PC-3 (cell line): ENCODE data around the gene MINDY3. TPM values are rescaled to one million over a fixed set of nuclear protein-coding genes. Genes with fewer than 3 reads are reported as not detected.

Experiments used
- ATAC-seq: fragments of 200-7000 bp; cut with Tn5 transposase; 2 replicates; pipeline ENCODE4 v1.9.1; 2020; ENCODE audit warnings: mild to moderate bottlenecking, moderate library complexity
- BruUV-seq: library from RNA; stranded (reverse); fragments of 400-500 nt; replicated peaks from 2 replicates; lab custom pipeline; 2021; lab: Mats Ljungman, UMichigan
- CTCF ChIA-PET: fragments of 300-600 bp; sonication (Branson Sonifier 250); formaldehyde crosslinking; loops from one replicate; lab custom pipeline; 2022; ENCODE audit warnings: antibody characterized with exemption; lab: Charles Lee
- POLR2A ChIA-PET: fragments of 300-600 bp; sonication (Branson Sonifier 250); formaldehyde crosslinking; loops from one replicate; lab custom pipeline; 2022; ENCODE audit warnings: antibody characterized with exemption; ENCODE audit not compliant: unreplicated experiment; lab: Charles Lee
- DNase-seq: peaks from one replicate; pipeline ENCODE4 v3.0.0-alpha.2; 2015
- H2AFZ ChIP-seq: fragments of 300-600 bp; sonication (generic); 2 replicates; pipeline ENCODE4 v1.6.0; 2016; ENCODE audit warnings: antibody characterized with exemption, low read length
- H3F3A ChIP-seq: fragments of 300-600 bp; sonication (generic); one replicate; pipeline ENCODE4 v1.6.0; 2017; ENCODE audit warnings: antibody characterized with exemption, low read length, control low read depth, mild to moderate bottlenecking; ENCODE audit not compliant: unreplicated experiment
- H3K27ac ChIP-seq: fragments of 300-600 bp; sonication (generic); 2 replicates; pipeline ENCODE4 v1.5.1; 2016; ENCODE audit warnings: mild to moderate bottlenecking, low read length
- H3K27me3 ChIP-seq: fragments of 300-600 bp; sonication (generic); 2 replicates; pipeline ENCODE4 v1.6.1; 2016; ENCODE audit warnings: low read length, mixed read lengths
- H3K36me3 ChIP-seq: fragments of 300-600 bp; sonication (generic); 2 replicates; pipeline ENCODE4 v1.6.1; 2016; ENCODE audit warnings: low read depth, mixed run types, low read length, mixed read lengths
- H3K4me1 ChIP-seq: fragments of 300-600 bp; sonication (generic); 2 replicates; pipeline ENCODE4 v1.5.1; 2016; ENCODE audit warnings: low read length; ENCODE audit not compliant: insufficient read depth
- H3K4me2 ChIP-seq: fragments of 300-600 bp; sonication (generic); 2 replicates; pipeline ENCODE4 v1.6.0; 2016; ENCODE audit warnings: low read length
- H3K4me3 ChIP-seq: fragments of 300-600 bp; sonication (generic); 2 replicates; pipeline ENCODE4 v1.5.1; 2016; ENCODE audit warnings: mild to moderate bottlenecking, low read length, mixed read lengths
- H3K79me2 ChIP-seq: fragments of 300-600 bp; sonication (generic); 2 replicates; pipeline ENCODE4 v1.6.1; 2017; ENCODE audit warnings: low read length, mixed read lengths
- H3K9ac ChIP-seq: fragments of 300-600 bp; sonication (generic); 2 replicates; pipeline ENCODE4 v1.6.0; 2016; ENCODE audit warnings: mild to moderate bottlenecking, low read length
- H3K9me2 ChIP-seq: fragments of 300-600 bp; sonication (generic); replicated peaks from 2 replicates; pipeline ENCODE4 v1.6.1; 2016; ENCODE audit warnings: mixed run types, low read length, mixed read lengths
- H3K9me3 ChIP-seq: fragments of 300-600 bp; sonication (generic); 2 replicates; pipeline ENCODE4 v1.6.1; 2016; ENCODE audit warnings: low read length, mixed read lengths
- H4K20me1 ChIP-seq: fragments of 300-600 bp; sonication (generic); 2 replicates; pipeline ENCODE4 v1.6.1; 2016; ENCODE audit warnings: low read length, mixed read lengths
- EZH2 ChIP-seq: fragments of 300-600 bp; sonication (generic); IDR thresholded peaks from one replicate; pipeline ENCODE4 v1.6.1; 2017; ENCODE audit warnings: antibody characterized with exemption, mild to moderate bottlenecking, low read length; ENCODE audit not compliant: unreplicated experiment
- EZH2phosphoT487 ChIP-seq: fragments of 300-600 bp; sonication (generic); IDR thresholded peaks from 2 replicates; pipeline ENCODE4 v1.6.1; 2018; ENCODE audit warnings: mild to moderate bottlenecking, antibody characterized with exemption, low read length, borderline replicate concordance
- intact Hi-C: fragments of 100-400 bp; cut with micrococcal nuclease; formaldehyde crosslinking; loops from 2 replicates; pipeline ENCODE4 v1.9.0; 2023
- total RNA-seq: library from RNA; depleted of rRNA; stranded (reverse); fragments of >200 nt; gene quantifications from 2 replicates; pipeline ENCODE4 v1.2.3, GENCODE V29; 2014
- TF ChIP-seq, protein P1 (sequence below): fragments of 300-600 bp; sonication (generic); conservative IDR thresholded peaks from 2 replicates; pipeline ENCODE4 v1.5.1; 2017; ENCODE audit warnings: antibody characterized with exemption, low read depth, mild to moderate bottlenecking, low read length

Gene MINDY3
- total RNA-seq, 1 experiment from 2014 or later: 9.5 TPM

DNA sequence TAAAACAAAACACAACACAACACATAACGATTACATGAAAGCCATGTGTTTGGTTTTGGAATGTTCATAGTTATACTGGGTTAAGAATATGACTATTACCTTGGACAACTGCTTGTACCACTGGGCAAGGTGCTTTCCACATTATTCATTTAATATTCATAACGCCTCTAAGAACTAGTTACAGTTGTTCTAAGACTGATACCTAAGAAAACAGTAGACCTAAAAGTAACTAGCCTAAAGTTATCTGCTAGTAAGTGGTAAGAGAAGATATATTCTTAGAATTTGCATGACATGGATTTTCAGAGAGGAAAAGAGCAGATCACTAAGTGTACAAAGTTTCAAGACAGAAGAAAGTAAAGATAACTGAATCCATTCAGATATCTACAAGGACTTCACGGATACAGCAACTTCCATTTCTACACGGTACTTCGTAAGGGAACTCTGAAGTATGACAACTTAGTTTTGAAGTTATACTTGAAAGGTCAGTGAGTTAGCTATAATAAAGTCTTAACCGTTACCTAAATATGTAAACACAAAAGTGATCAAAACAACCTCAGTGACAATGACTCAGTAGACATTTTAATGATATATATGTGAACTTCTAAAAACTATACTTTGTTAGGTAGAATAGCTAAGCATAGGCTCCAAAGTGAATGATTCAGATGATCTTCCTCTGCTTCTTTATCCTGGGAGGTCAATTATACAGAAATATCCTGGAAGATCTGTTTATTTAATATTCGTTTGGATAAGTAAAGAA, 65.1 kb downstream of the MINDY3 start:
- CTCF ChIA-PET: interaction anchor here (0.6 kb wide), 1 partner anchor 107 kb away, joined by 3 read pairs; no protein-coding TSS in a partner anchor
- POLR2A ChIA-PET: no interaction called here
- BruUV-seq: no TSS peak

DNA sequence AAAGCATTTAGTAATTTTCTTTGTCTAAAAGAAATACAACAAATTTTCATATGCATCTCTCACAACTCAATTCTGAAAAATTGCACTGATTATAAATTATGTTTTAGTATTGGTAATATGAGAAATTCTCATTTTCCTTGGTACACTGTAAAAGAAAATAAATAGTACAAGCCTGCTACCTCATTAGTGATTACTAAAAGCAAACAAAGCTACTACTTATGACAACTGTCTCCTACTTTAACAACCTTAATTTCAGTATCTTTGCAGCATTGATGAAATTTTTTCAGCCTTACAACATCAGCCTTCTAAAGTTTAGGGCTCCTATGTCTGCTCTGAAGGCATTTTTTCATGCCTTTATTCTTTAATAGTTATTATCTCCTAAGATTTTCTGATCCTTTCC, 65.7 kb downstream of the MINDY3 start:
- TF ChIP-seq EZH2phosphoT487 (no peak), EZH2 (no peak)
- TF ChIP-seq, protein P1, sequence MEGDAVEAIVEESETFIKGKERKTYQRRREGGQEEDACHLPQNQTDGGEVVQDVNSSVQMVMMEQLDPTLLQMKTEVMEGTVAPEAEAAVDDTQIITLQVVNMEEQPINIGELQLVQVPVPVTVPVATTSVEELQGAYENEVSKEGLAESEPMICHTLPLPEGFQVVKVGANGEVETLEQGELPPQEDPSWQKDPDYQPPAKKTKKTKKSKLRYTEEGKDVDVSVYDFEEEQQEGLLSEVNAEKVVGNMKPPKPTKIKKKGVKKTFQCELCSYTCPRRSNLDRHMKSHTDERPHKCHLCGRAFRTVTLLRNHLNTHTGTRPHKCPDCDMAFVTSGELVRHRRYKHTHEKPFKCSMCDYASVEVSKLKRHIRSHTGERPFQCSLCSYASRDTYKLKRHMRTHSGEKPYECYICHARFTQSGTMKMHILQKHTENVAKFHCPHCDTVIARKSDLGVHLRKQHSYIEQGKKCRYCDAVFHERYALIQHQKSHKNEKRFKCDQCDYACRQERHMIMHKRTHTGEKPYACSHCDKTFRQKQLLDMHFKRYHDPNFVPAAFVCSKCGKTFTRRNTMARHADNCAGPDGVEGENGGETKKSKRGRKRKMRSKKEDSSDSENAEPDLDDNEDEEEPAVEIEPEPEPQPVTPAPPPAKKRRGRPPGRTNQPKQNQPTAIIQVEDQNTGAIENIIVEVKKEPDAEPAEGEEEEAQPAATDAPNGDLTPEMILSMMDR: no peak
- Histone ChIP-seq H3K27ac (no peak overlapping the region), H3K4me2 (no peak overlapping the region), H3K79me2 (no peaks in the 10 kb centered on the region), H3K36me3 (no peaks in the 10 kb centered on the region), H3K9ac (no peak overlapping the region), H3K4me3 (no peak overlapping the region), H3K27me3 (no peaks in the 10 kb centered on the region), H3K9me3 (no peaks in the 10 kb centered on the region), H3K9me2 (no peaks in the 10 kb centered on the region), H3K4me1 (peaks cover 14% of the 10 kb centered on the region), H4K20me1 (no peaks in the 10 kb centered on the region), H3F3A (no peaks in the 10 kb centered on the region), H2AFZ (no peak overlapping the region)
- ATAC-seq (no peak), DNase-seq (no peak)
- CTCF ChIA-PET: interaction anchor here (0.6 to 0.7 kb wide), 2 partner anchors 62 to 108 kb away, joined by 3 to 4 read pairs; no protein-coding TSS in a partner anchor
- no TSS peak for BruUV-seq
- intact Hi-C loops: no loop called here
- POLR2A ChIA-PET: no interaction called here

More for the DNA sequence above, 65.1 kb downstream of the MINDY3 start:
- no peaks in the 10 kb centered on the region for H3K27me3 ChIP-seq
- TF ChIP-seq EZH2 (no peak), EZH2phosphoT487 (no peak)
- TF ChIP-seq, protein P1: no peak
- no peak overlapping the region for H3K9ac ChIP-seq
- H4K20me1 ChIP-seq: no peaks in the 10 kb centered on the region
- no peaks in the 10 kb centered on the region for H3K79me2 ChIP-seq
- H3K9me3 ChIP-seq: no peaks in the 10 kb centered on the region
- H3K36me3 ChIP-seq: no peaks in the 10 kb centered on the region
- H3K4me2 ChIP-seq: no peak overlapping the region
- H2AFZ ChIP-seq: no peak overlapping the region
- H3K4me3 ChIP-seq: no peak overlapping the region
- 0 out of 2 replicates have a peak overlapping the region, but pooled peaks have one; percentile 7 for H3K27ac ChIP-seq
- ATAC-seq (no peak), DNase-seq (no peak)
- no peaks in the 10 kb centered on the region for H3K9me2 ChIP-seq
- intact Hi-C loops: no loop called here
- H3F3A ChIP-seq: no peaks in the 10 kb centered on the region
- H3K4me1 ChIP-seq: peaks cover 14% of the 10 kb centered on the region

DNA sequence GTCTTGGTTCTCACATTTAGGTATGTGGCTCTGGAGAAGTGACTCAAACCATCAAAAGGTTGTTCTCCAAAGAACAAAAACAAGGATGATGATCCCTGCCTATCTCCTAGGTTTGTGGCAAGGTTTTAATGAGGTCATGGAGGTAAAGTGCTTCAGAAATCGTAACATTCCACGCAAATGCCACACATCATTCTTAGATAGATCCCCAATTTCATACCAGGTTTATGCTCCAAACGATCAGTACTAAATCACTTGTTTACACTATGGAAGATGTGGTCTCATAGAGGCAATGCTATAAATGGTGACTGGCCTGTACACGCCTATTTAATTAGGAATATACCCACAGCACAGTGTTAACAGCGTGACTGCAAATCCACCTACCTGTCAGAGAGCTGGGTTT, 66.6 kb downstream of the MINDY3 start:
- no peaks in the 10 kb centered on the region for H3K36me3 ChIP-seq
- BruUV-seq: no TSS peak
- CTCF ChIA-PET: no interaction called here
- intact Hi-C loops: no loop called here
- ATAC-seq (no peak), DNase-seq (no peak)
- H3K4me1 ChIP-seq: peaks cover 14% of the 10 kb centered on the region
- no peak overlapping the region for H3K4me3 ChIP-seq
- H3K9me2 ChIP-seq: no peaks in the 10 kb centered on the region
- H3K9me3 ChIP-seq: no peaks in the 10 kb centered on the region
- TF ChIP-seq EZH2: no peak
- TF ChIP-seq EZH2phosphoT487: no peak
- TF ChIP-seq, protein P1: no peak
- no peak overlapping the region for H3K27ac ChIP-seq
- H2AFZ ChIP-seq: no peak overlapping the region
- H3K79me2 ChIP-seq: no peaks in the 10 kb centered on the region
- no peaks in the 10 kb centered on the region for H3F3A ChIP-seq
- H3K4me2 ChIP-seq: no peak overlapping the region
- no peaks in the 10 kb centered on the region for H4K20me1 ChIP-seq
- POLR2A ChIA-PET: no interaction called here
- no peak overlapping the region for H3K9ac ChIP-seq
- no peaks in the 10 kb centered on the region for H3K27me3 ChIP-seq
